Measurements from ENCODE around the gene MCF2L2. TPM values are rescaled to one million over a fixed set of nuclear protein-coding genes. Genes with fewer than 3 reads are reported as not detected.

Gene MCF2L2
- total RNA-seq, 6 experiments from 2014 or later: 0.14 TPM; not detected in 5

- no peak overlapping the region for H3K27ac Mint-ChIP-seq
- peaks cover 59% of the 10 kb centered on the region for H3K27me3 Mint-ChIP-seq (ENCODE audit: insufficient read depth)
Measured at GRCh38 chr3:183307749-183308148, 120.7 kb downstream of the MCF2L2 start.

GRCh38 chr3:183306798-183307671 lies 121.4 kb downstream of the MCF2L2 start:
- Mint-ChIP-seq H3K4me1 (ENCODE audit: low read depth) (no peaks in the 10 kb centered on the region), H3K4me3 (no peak overlapping the region), H3K27me3 (ENCODE audit: insufficient read depth) (peaks cover 55% of the 10 kb centered on the region), H3K27ac (no peak overlapping the region), H3K9me3 (no peaks in the 10 kb centered on the region), H3K36me3 (ENCODE audit: low read depth) (no peaks in the 10 kb centered on the region)
- no peak for DNase-seq
- TF ChIP-seq CTCF (IDR thresholded peaks at IDR 0.05): no peak

More at GRCh38 chr3:183307749-183308148, 120.7 kb downstream of the MCF2L2 start:
- H3K4me3 Mint-ChIP-seq: no peak overlapping the region
- H3K36me3 Mint-ChIP-seq (ENCODE audit: low read depth): no peaks in the 10 kb centered on the region
- H3K4me1 Mint-ChIP-seq (ENCODE audit: low read depth): no peaks in the 10 kb centered on the region
- TF ChIP-seq CTCF (IDR thresholded peaks at IDR 0.05): no peak
- no peak for DNase-seq
- no peaks in the 10 kb centered on the region for H3K9me3 Mint-ChIP-seq

DNA sequence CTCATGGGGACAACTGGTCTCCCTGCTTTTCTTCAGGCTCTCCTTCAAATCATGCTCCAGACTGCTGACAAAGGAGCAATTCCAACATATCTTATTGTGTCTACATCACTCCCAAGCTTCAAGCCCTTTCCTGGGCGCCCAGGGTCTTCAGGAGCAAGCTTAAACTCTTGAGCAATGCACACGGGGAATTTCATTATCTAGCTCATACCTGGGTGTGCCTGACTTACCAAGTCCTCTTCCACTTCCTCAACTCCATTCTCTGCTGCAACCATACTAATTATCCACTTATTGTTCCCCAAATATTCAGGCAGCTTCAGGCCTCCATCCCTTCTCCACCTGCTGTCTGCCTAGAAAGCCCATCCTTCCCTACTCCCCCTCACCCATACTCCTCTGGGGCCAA lies 124.7 kb downstream of the MCF2L2 start:
- Mint-ChIP-seq H3K36me3 (ENCODE audit: low read depth) (no peaks in the 10 kb centered on the region), H3K4me3 (no peak overlapping the region), H3K9me3 (no peaks in the 10 kb centered on the region), H3K27me3 (ENCODE audit: insufficient read depth) (peaks cover 40% of the 10 kb centered on the region), H3K27ac (no peak overlapping the region), H3K4me1 (ENCODE audit: low read depth) (peaks cover 10% of the 10 kb centered on the region)
- TF ChIP-seq CTCF (IDR thresholded peaks at IDR 0.05): no peak
- DNase-seq: no peak

- no peaks in the 10 kb centered on the region for H3K36me3 Mint-ChIP-seq (ENCODE audit: low read depth)
- no peak for DNase-seq
- H3K4me3 Mint-ChIP-seq: no peak overlapping the region
- peaks cover 28% of the 10 kb centered on the region for H3K27me3 Mint-ChIP-seq (ENCODE audit: insufficient read depth)
- no peaks in the 10 kb centered on the region for H3K9me3 Mint-ChIP-seq
- no peak for TF ChIP-seq CTCF (IDR thresholded peaks at IDR 0.05)
- H3K27ac Mint-ChIP-seq: no peak overlapping the region
- peaks cover 13% of the 10 kb centered on the region for H3K4me1 Mint-ChIP-seq (ENCODE audit: low read depth)
Measured at GRCh38 chr3:183301937-183302580, 126.4 kb downstream of the MCF2L2 start.

- H3K9me3 Mint-ChIP-seq: no peaks in the 10 kb centered on the region
- no peak overlapping the region for H3K4me3 Mint-ChIP-seq
- no peak for TF ChIP-seq CTCF (IDR thresholded peaks at IDR 0.05)
- H3K27ac Mint-ChIP-seq: no peak overlapping the region
- H3K36me3 Mint-ChIP-seq (ENCODE audit: low read depth): no peaks in the 10 kb centered on the region
- H3K4me1 Mint-ChIP-seq (ENCODE audit: low read depth): peaks cover 13% of the 10 kb centered on the region
- no peak for DNase-seq
- peaks cover 26% of the 10 kb centered on the region for H3K27me3 Mint-ChIP-seq (ENCODE audit: insufficient read depth)
Measured at GRCh38 chr3:183300996-183301562, 127.3 kb downstream of the MCF2L2 start.
